ENCODE data around the gene KIAA0319L. TPM values are rescaled to one million over a fixed set of nuclear protein-coding genes. Genes with fewer than 3 reads are reported as not detected.

Gene KIAA0319L
- total RNA-seq, 6 donors from 2014 or later = 68.1 to 140 (median 107) TPM

DNA sequence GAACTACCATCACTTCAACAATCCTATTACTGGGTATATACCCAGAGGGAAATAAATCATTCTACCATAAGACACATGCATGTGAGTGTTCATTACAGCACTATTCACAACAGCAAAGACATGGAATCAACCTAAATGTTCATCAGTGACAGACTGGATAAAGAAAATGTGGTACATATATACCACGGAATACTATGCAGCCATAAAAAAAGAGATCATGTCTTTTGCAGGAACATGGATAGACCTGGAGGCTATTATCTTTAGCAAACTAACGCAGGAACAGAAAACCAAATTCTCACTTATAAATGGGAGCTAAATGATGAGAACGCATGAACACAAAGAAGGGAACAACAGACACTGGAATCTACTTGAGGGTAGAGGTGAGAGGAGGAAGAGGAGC lies 39.0 kb downstream of the KIAA0319L start:
- WGBS, 2 donors = 94 to 99% methylated on average over 3 of the region's 3 CpGs
- DNase-seq (no peak), ATAC-seq (ENCODE audit: low FRiP score in 2 of 2) (no peak)
- H3K4me3 ChIP-seq = no peak overlapping the region
- H3K27me3 ChIP-seq = no peaks in the 10 kb centered on the region
- no peaks in the 10 kb centered on the region for H3K4me1 ChIP-seq
- H3K27ac ChIP-seq = no peak overlapping the region
- TF ChIP-seq, protein P1, sequence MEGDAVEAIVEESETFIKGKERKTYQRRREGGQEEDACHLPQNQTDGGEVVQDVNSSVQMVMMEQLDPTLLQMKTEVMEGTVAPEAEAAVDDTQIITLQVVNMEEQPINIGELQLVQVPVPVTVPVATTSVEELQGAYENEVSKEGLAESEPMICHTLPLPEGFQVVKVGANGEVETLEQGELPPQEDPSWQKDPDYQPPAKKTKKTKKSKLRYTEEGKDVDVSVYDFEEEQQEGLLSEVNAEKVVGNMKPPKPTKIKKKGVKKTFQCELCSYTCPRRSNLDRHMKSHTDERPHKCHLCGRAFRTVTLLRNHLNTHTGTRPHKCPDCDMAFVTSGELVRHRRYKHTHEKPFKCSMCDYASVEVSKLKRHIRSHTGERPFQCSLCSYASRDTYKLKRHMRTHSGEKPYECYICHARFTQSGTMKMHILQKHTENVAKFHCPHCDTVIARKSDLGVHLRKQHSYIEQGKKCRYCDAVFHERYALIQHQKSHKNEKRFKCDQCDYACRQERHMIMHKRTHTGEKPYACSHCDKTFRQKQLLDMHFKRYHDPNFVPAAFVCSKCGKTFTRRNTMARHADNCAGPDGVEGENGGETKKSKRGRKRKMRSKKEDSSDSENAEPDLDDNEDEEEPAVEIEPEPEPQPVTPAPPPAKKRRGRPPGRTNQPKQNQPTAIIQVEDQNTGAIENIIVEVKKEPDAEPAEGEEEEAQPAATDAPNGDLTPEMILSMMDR (IDR thresholded peaks at IDR 0.05) = no peak
- no peak for TF ChIP-seq POLR2A (IDR thresholded peaks at IDR 0.05)
- H3K9me3 ChIP-seq = peaks cover 0 to 4% (median 2%) of the 10 kb centered on the region in 4 donors
- no peaks in the 10 kb centered on the region for H3K36me3 ChIP-seq

DNA sequence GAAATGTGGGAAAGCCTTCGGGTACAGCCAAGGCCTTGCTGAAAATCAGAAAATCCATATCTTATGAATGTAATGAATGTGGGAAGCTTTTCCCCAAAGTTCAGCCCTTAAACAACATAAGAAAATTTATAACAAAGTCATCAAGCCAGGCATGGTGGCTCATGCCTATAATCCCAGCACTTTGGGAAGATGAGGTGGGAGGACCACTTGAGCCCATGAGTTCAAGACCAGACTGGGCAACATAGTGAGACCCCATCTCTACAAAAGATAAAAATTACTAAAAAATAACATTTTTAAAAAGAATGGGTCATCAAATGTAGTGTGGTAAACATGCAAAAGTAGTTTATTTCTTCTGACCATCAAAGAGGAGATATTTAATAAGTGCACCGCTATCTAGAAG lies 45.9 kb downstream of the KIAA0319L start:
- no peak overlapping the region for H3K27ac ChIP-seq
- H3K27me3 ChIP-seq = no peaks in the 10 kb centered on the region
- no peak for TF ChIP-seq EP300 (IDR thresholded peaks at IDR 0.05)
- no peak for TF ChIP-seq POLR2AphosphoS5 (IDR thresholded peaks at IDR 0.05)
- no peak for TF ChIP-seq POLR2A (IDR thresholded peaks at IDR 0.05)
- TF ChIP-seq, protein P1 (IDR thresholded peaks at IDR 0.05) = no peak
- peaks cover 5 to 16% (median 13%) of the 10 kb centered on the region in 4 donors for H3K4me1 ChIP-seq
- no peak for DNase-seq
- peaks cover 0 to 6% (median 0%) of the 10 kb centered on the region in 4 donors for H3K36me3 ChIP-seq
- no peaks in the 10 kb centered on the region for H3K9me3 ChIP-seq
- no peak for ATAC-seq (ENCODE audit: low FRiP score in 2 of 2)
- H3K4me3 ChIP-seq = no peak overlapping the region
- WGBS, 2 donors = 96 to 100% methylated on average over 2 of the region's 2 CpGs

DNA sequence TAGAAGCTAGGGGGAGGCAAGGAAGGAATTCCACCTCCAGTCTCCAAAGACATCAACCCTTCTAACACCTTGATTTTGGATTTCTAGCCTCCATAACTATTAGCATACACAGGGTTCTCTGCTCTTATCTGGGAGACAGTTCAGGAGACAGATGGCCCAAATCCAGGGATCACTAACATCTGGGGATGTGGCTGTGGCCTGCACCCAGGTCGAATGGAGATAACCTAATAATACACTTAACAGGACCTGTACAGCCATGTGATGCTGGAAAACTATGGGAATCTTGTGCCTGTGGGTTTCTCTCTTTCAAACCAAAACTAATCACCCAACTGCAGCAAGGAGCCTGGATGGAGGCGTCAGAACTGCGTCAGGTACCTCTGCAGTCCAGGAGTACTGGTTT lies 47.6 kb downstream of the KIAA0319L start:
- Histone ChIP-seq H3K27me3 (no peaks in the 10 kb centered on the region), H3K4me1 (peaks cover 8 to 22% (median 17%) of the 10 kb centered on the region in 4 donors), H3K27ac (no peak overlapping the region), H3K4me3 (no peak overlapping the region), H3K36me3 (peaks cover 0 to 7% (median 0%) of the 10 kb centered on the region in 4 donors), H3K9me3 (no peaks in the 10 kb centered on the region)
- no peak for TF ChIP-seq EP300 (IDR thresholded peaks at IDR 0.05)
- TF ChIP-seq, protein P1 (IDR thresholded peaks at IDR 0.05) = no peak
- no peak for TF ChIP-seq POLR2AphosphoS5 (IDR thresholded peaks at IDR 0.05)
- no peak for TF ChIP-seq POLR2A (IDR thresholded peaks at IDR 0.05)
- 96 to 97% methylated on average over 3 of the region's 3 CpGs for WGBS, 2 donors
- ATAC-seq (ENCODE audit: low FRiP score in 2 of 2) = no peak
- DNase-seq = no peak

DNA sequence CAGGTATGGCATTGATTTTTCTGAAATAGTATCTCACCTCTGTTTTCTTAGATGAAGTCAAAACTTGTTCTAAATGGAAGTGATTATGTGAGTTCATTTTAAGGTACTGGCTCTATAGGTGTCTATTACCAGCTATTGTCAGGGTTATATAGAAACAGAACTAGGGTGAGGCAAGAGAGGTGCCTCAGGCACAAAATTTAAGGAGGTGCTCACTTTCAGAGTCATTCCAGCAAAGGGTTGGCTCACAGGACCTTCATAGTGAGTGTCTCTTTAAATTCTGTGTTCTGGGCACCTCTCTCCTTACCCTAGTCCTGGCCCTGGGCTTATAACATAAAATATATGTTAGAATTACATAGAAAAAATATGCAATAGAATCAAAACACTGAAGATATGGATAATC lies 49.3 kb downstream of the KIAA0319L start:
- Histone ChIP-seq H3K27ac (no peak overlapping the region), H3K4me3 (no peak overlapping the region), H3K9me3 (no peaks in the 10 kb centered on the region), H3K36me3 (peaks cover 0 to 7% (median 0%) of the 10 kb centered on the region in 4 donors), H3K27me3 (no peaks in the 10 kb centered on the region), H3K4me1 (peaks cover 8 to 22% (median 17%) of the 10 kb centered on the region in 4 donors)
- no peak for ATAC-seq (ENCODE audit: low FRiP score in 2 of 2)
- DNase-seq = no peak
- TF ChIP-seq POLR2A (IDR thresholded peaks at IDR 0.05) = no peak
- TF ChIP-seq POLR2AphosphoS5 (IDR thresholded peaks at IDR 0.05) = no peak
- TF ChIP-seq, protein P1 (IDR thresholded peaks at IDR 0.05) = no peak
- no peak for TF ChIP-seq EP300 (IDR thresholded peaks at IDR 0.05)

Data from upper lobe of left lung (tissue), 6 donors.